SHP77 (cell line): Measurements from ENCODE around the gene SPIRE1.
A peak's percentile ranks its signal among the peaks of the same experiment; 100 is the strongest.
"Not testable (repeated sequence)": the region's sequence is repeated elsewhere in the genome, so short reads cannot be mapped to it uniquely, and the experiment has no call there.

Experiments used
- DNase-seq, 2 experiments: peaks; one replicate each; lab custom pipeline; 2025; lab: John Stamatoyannopoulos, UW

SPIRE1 gene

DNA sequence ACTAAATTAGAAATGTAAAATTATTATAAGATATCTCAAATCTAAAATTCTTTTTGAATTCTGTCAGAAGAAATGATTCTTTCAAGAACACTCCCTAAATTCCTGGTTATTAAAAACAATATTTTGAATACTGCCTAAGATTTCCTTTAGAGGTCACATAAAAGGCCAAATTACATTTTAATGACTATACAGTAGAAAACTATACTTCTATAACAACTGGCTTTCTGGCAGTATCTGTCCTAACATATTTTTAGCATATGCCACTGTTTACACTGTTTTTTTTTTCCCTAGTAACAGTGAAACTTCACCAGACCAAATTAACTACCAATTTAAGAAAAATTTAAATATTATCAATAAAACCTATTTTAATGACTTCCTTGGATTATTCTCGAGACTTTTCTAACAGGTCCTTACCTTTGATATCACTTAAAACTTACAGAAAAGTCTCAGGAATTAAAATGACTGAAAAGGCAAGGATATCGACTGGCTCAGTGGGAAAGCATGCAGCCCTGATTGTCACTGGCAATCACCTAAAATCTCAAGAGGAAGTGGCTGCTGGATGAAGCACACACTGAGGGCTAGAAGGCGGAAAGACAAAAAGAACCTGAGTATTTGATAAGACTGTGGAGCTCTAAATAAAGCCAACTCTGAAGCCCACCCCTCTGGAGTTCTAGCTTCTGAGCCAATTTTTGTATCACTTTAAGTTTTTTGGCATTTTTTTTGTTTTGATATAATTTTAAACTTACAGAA lies 59.6 kb downstream of the SPIRE1 start:
- DNase-seq, result no peak

DNA sequence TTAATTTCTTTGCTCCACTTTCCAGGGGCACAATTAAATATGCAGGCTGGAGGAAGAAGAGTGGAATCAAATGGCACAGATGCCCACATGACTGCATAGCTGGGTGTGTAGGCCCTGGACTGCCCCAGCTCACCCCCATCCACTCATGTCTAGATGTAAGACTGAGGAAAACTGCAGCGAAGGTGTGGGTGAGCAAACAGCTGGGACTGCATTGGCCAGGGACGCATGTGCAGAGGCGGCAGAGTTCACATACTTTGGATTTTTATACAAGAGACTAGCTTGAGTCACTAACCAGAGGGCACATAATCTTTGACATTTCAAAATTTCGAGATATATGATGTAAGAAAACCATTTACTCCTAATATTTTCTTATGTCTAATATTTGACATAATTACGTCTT lies 60.1 kb downstream of the SPIRE1 start:
- no peak for DNase-seq

DNA sequence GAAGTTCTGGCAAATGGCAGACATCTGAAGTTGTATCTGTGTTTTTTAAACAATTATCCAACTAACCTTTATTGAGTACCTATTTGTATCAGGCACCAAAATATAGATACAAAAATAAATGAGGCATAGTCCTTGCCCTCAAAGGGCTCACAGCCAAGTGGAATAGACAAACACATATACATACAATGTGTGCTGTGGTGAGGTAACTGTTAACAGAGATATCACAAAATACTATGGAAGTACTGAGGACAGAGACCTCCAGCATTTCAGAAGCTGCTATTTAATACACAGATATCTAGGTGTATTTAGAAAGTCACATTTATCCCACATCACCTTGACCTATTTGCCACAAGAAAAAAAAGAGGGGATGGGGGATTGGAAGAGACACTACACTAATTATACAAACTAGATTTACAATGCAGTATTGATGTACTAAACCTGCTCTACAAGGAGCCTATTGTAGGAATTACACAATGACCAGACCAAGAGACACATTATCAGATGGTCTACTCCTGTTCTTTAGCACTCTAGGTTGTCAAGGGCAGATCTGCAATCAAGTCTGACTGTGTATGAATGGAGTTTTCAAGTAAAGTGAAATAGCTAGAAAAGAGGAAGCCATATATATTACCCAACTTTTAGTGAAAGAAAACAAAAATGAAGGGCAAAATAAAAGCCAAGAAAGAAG lies 62.2 kb downstream of the SPIRE1 start:
- no peak for DNase-seq

DNA sequence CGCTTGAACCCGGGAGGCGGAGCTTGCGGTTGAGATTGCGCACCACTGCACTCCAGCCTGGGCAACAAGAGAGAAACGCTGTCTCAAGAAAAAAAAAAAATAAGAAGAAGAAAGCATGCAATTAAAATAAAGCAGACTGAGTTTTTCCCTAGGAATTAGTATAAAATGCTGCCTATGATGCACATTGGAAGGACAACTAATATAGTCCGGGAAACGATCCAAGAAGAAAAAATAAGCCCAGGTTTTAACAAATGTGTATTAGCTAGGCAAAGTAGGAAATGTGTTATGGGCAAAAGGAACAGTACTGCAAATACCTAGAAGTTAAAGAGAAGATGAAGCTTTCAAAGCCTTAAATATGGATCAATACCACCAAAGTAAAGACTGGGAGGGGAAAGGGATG lies 64.0 kb downstream of the SPIRE1 start:
- DNase-seq, result no peak

DNA sequence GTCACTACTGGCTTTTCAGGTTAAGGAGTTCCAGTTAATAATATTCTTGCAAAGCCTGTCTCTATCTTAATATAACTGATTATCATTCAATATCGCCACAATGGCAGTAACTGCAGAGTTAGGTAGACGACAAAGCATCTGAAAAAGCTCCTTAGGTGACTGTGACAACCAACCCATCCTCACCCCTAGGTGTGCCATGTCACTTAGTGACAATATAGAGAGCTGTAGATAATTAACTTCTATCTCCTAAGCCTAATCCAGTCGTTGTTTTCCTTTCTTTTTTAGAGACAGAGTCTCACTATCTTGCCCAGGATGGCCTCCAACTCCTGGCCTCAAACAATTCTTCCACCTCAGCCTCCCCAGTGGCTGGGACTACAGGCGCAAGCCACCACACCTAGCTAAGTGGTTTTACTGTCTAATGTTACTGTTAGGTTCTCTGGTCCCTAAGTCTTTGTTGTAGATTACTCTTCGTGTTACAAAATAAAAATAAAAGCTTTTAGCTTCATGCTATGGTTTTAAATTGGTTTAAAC lies 65.2 kb downstream of the SPIRE1 start:
- no peak for DNase-seq

DNA sequence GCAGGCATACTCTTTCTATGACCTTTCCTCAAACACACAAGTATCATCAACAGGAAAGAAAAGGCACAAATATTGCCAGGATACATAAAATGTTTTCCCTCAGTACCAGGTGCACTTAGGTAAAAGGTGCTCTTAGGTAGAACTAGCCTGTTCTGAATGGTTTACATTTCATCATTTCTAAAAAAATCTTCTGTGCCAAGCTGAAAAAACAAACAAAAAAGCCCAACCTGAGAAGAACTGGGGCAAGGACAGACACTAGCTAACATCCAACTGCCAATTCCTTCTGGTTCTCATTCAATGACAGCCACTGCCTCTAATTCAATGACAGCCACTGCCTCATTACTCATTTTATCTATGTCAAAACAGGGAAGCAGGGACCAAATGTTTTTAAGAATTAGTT lies 68.5 kb downstream of the SPIRE1 start:
- peak in 1 of 2 experiments; percentile 4 for DNase-seq

DNA sequence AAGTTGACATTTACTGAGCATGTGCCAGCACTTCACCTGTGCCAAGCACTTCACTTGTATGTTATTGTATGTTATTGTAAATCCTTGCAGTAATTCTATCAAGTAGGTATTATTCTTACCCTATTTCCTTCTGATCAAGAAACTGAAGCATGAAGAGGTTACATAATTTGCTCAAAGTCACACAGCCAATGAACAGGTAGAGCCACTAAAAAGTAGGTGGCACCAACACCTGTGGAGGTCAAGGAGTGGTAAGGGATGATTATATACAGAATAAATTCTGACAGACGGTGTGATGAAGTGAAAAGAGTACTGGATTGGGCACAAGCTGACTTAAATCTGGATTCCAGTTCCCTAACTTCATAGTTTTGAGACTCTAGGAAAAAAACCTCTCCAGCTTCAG lies 71.0 kb downstream of the SPIRE1 start:
- no peak for DNase-seq

DNA sequence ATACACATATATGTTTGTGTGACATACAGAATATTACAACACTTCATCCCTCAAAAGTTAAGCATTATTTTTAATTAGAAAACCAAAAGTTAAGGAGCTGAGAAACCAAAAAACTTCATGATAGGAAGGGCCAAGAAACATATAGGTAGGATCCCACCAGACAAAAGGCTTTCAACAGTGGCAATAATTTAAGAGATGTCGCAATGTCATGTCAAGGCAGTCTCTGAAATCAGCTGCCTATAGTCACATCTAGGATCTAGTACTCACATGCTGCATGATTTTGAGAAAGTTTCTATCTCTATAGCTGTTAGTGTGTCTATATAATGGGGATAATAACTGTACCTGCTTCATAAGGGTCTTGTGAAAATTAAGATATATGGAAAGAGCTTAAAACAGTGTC lies 72.7 kb downstream of the SPIRE1 start:
- DNase-seq, result no peak

DNA sequence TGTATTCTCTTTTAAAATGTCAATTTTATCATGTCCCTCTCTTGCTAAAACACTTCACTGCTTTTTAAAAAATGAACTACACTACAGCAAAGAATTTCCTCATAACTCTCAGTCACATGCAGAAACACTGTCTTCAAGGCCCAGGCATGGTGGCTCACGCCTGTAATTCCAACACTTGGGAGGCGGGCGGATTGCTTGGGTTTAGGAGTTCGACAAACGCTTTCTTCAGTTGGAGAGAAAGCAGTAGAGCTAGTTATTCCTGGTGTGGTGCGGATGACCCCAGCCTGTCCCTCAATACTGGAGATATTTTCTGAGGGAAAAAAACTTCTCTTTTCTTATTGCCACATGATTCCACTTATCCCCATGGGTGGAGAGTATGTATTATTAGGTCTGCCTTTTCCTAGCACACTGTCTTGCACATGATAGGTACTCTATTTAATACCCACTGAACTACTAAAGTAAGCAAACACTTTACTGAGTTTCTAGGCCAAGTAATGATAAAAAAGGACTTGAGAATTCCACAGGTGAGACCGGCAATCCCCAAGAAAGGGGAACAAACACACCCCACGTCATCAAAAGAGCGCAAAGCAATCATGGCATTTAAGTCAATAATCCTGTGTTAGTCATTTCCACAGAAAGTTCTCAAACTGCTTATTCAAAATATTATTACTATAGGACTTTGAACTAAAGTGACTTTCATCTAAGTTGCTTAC lies 77.1 kb downstream of the SPIRE1 start:
- no peak for DNase-seq

DNA sequence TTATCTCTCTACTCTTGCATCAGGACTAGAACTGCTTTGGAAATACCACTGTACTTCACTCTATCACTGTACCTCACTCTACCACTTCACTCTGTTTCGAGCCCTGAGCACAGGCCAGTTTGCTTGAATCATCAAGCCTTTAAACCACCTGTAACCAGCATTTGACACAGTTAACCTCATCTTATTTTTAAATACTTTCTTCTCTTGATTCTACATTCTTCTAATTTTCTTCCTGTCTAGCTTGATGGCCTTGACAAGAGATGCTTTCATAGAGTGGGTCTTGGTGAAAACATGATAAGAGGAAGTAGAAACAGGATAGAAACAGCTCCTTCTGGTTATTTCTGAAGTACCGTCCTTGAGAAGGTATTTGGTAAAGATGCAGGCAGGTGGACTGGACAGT lies 78.1 kb downstream of the SPIRE1 start:
- no peak for DNase-seq

DNA sequence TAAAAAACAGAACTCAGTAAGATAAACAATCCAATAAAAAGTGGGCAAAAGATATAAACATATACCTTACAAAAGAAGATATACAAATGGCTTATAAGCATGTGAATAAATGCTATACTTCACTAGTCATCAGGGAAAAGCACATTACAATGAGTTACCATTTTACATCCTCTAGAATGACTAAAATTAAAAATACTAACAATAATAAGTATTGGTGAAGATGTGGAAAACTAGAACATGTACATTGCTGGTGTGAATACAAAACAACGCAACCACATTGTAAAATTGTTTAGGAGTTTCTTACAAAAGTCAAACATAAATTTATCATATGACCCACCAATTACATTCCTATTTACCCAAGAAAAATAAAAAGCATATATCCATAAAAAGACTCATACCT lies 80.1 kb downstream of the SPIRE1 start:
- DNase-seq, result no peak

DNA sequence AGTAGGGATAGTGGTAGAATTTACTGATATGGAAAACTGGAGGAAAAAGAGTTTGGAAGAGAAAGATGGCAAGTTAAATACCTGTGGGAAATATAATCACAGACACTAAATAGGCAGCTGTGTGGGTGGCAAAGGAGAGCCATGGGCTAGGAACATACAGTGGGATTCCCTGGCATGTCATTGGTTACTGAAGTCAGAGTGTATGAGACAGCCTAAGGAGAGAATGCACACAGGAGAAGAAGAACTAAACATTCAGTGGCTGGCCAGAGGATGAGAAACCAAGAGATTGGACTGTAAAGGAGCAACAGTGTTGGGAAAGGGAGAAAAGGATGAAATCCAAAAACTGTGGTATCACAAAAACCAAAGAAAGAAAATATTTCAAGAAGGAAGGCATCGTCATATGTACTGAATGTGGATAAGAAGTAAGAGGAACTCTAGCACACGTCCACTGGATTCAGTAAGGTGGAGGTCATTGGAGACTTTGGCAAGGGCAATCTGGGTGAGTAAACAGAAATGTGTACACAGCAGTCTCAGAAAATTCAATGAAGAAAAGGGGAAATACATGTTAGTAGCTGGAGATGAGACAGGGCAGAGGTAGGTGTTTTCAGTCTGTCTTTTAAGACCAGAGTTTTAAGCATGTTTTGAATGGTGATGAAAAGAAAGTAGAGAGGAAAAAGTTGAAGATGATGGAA lies 83.3 kb downstream of the SPIRE1 start:
- DNase-seq, result peak; percentile 10 to 24

DNA sequence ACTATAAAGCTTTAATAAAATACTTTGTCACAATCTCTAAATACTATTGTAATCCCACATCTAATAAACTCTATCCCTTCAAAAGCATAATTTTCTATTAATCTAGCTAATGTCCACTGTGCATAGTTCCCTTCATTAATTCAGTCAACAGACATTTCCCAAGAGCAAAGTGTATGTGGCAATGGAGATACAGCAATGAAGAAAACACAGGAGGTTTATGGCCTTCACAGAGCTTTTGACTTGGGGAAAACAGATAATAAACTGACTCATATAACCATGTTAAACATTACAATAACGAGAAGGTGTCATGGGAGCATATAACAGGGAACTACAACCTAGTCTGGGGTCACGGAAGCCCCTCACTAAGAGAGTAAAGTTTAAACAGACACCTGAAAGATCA lies 86.3 kb downstream of the SPIRE1 start:
- no peak for DNase-seq

DNA sequence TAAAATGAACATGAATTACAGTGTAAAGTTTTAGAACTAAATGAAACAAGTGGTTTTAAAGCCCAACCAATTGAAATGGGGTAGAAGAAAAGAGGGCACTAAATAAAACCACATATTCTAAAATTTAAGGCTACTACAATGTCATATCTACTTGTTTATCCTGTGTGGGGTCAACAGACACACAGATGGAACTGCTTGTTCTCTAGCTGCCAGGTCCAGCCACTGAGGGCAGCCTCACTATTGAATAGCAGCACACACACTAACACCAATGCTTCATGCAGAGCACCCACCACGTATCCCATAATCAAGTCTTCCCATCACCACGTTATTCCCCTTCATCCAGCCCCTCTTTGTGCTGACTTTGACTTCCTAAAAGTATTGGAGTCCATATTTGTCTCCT lies 88.1 kb downstream of the SPIRE1 start:
- no peak for DNase-seq

DNA sequence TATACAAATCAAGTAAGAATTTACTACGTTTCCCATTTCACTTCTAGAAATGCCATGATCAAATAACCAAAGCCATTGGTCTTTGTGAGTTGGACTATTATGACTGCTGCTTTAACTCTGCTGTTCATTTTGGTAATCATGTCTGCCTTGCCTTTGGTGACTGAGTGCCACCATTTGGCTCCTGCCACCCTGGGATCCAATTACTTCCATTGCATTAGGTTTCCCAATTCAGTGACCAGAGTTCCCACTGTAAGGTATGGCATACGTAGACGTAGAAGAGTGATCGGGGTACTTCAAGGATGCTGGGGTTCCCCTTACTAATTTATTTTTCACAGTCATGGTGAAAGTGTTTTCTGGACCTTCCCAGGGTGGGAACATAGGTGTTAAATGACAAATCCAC lies 90.1 kb downstream of the SPIRE1 start:
- DNase-seq, result no peak

DNA sequence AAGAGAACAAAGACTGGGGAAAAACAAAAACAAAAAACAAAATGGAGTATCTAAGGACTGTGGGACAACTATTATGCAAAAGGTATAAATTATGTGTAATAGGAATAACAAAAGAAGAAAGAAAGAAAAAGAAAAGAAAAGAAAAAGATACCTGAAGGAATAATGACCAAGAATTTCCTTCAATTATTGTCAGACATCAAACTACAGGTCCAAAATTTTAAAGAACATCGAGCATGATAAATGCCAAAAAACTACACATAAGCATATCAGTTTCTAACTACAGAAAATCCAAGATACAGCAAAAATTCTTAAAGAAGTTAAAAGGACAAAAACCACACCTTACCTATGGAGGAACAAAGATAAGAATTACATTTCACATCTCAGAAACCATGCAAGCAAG lies 93.0 kb downstream of the SPIRE1 start:
- no peak for DNase-seq

DNA sequence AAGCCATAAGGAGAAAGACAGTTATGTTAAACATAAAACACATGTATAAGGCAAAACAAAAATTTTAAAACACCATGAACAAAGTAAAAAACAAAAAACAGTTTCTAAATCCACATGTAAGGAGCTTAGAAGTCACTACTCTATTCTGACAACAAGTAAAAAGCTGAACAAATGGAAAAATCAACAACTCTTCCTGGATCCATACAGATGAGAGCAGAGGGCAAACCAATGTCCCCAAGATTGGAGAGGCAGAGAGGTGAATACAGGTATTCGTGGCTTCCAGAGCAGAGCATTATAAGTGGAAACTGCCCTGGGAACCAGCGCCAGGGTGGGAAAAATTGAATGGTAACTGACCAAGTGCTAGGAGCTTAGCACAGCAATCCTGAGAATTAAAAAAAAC lies 93.5 kb downstream of the SPIRE1 start:
- no peak for DNase-seq

DNA sequence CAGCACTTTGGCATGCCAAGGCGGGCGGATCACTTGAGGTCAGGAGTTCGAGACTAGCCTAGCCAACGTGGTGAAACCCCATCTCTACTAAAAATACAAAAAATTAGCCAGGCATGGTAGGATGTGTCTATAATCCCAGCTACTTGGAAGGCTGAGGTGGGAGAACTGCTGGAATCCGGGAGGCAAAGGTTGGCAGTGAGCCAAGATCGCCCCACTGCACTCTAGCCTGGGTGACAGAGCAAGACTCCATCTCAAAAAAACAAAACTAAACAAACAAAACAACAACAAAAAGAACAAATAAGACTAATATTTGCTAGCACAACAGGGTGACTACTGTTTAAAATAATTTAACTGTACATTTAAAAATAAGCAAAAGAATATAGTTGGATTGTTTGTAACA lies 97.3 kb downstream of the SPIRE1 start:
- not testable (repeated sequence) for DNase-seq

DNA sequence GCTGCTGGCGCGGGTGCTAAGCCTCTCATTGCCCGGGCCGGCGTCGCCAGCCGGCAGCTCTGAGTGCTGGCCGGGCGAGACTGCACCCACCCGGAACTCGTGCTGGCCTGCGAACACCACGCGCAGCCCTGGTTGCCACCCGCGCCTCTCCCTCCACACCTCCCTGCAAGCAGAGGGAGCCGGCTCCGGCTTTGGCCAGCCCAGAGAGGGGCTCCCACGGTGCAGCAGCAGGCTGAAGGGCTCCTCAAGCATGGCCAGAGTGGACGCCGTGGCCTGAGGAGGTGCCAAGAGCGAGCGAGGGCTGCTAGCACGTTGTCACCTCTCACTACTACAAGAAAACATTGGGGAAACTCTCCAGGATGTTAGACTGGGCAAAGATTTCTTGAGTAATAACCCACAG lies 98.6 kb downstream of the SPIRE1 start:
- no peak for DNase-seq

DNA sequence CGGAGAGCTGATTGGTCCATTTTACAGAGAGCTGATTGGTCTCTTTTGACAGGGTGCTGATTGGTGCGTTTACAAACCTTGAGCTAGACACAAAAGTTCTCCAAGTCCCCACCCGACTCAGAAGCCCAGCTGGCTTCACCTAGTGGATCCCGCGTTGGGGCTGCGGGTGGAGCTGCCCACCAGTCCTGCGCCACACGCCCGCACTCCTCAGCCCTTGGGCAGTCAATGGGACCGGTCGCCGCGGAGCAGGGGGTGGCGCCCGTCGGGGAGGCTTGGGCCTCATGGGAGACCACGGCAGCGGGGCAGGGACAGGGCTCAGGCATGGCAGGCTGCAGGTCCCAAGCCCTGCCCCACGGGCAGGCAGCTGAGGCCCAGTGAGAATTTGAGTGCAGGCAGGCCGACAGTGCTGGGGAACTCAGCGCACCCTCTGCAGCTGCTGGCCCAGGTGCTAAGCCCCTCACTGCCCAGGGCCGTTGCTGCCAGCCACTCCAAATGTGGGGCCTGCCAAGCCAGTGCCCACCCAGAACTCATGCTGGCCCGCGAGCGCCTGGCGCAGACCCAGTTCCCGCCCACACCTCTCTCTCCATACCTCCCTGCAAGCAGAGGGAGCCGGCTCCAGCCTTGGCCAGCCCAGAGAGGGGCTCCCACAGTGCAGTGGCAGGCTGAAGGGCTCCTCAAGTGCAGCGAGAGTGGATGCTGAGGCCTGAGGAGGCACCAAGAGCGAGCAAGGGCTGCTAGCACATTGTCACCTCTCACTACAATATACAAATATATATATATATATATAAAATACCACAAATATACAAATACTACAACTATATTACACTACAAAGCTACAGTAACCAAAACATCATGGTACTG lies 100.7 kb downstream of the SPIRE1 start:
- no peak for DNase-seq

DNA sequence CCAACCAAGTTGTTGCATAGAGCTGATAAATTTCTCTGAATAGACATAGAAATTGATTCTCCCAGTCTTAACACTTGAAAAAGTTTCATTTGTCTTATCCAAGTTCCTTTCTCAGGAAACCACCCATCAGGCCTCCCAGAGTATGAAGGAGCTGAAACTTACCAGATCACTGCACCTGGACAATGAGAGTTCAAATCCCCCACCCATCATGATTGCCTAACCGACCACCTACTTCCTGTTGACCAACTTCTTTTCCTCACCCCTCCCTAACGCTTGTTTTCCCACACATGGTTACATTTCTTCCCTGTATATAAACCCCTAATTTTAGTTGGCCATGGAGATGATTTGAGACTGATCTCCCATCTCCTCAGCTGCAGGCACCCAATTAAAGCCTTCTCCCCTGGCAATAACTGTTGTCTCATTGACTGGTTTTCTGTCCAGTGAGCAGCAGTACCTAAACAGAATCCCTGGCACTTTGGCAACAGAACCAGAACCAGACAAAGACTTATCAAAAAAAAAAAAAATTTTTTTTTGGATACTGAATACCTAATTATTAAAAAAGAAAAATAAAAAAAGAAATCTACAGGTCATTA lies 103.0 kb downstream of the SPIRE1 start:
- no peak for DNase-seq
